HepG2 (cell line): Measurements from ENCODE around the gene TATDN2. TPM values are rescaled to one million over a fixed set of nuclear protein-coding genes. Genes with fewer than 3 reads are reported as not detected.

ENCODE experiments used
- DPF2 ChIP-seq: sonication (generic); formaldehyde crosslinking; IDR thresholded peaks from 2 replicates; pipeline ENCODE4 v1.4.0; 2020; ENCODE audit warnings: mild to moderate bottlenecking, low read depth, missing genetic modification reagents, borderline replicate concordance
- FLYWCH1 ChIP-seq: sonication (generic); formaldehyde crosslinking; IDR thresholded peaks from 2 replicates; pipeline ENCODE4 v1.8.1; 2023; ENCODE audit warnings: mild to moderate bottlenecking, missing genetic modification reagents
- FUBP1 ChIP-seq: sonication (generic); formaldehyde crosslinking; IDR thresholded peaks from 2 replicates; pipeline ENCODE4 v1.5.1; 2020; ENCODE audit warnings: missing genetic modification reagents, mild to moderate bottlenecking, borderline replicate concordance
- GATAD2A ChIP-seq: IDR thresholded peaks from 2 replicates; pipeline ENCODE4 v1.6.1; 2016
- GRHL1 ChIP-seq: sonication (generic); formaldehyde crosslinking; conservative IDR thresholded peaks from 2 replicates; pipeline ENCODE4 v1.8.0; 2022; ENCODE audit warnings: missing genetic modification reagents
- HOXD1 ChIP-seq: sonication (generic); formaldehyde crosslinking; IDR thresholded peaks from 2 replicates; pipeline ENCODE4 v1.5.0; 2020; ENCODE audit warnings: missing genetic modification reagents
- NR2C2 ChIP-seq: sonication (generic); formaldehyde crosslinking; IDR thresholded peaks from 2 replicates; pipeline ENCODE4 v1.4.0; 2020; ENCODE audit warnings: missing genetic modification reagents, mild to moderate bottlenecking, moderate library complexity, borderline replicate concordance
- RELA ChIP-seq: sonication (generic); formaldehyde crosslinking; IDR thresholded peaks from 2 replicates; pipeline ENCODE4 v1.4.0; 2020; ENCODE audit warnings: missing genetic modification reagents
- SIN3A ChIP-seq: IDR thresholded peaks from 2 replicates; pipeline ENCODE4 v1.6.1; 2011; ENCODE audit warnings: low read depth, mild to moderate bottlenecking, control low read depth, low read length, borderline replicate concordance
- ZFP1 ChIP-seq: IDR thresholded peaks from 2 replicates; pipeline ENCODE4 v1.6.1; 2016
- ZNF121 ChIP-seq: sonication (generic); formaldehyde crosslinking; IDR thresholded peaks from 2 replicates; pipeline ENCODE4 v1.5.0; 2020; ENCODE audit warnings: mild to moderate bottlenecking, missing genetic modification reagents
- ZNF205 ChIP-seq: IDR thresholded peaks from 2 replicates; pipeline ENCODE4 v1.6.1; 2018; ENCODE audit warnings: missing biosample characterization, missing genetic modification reagents
- ZNF354B ChIP-seq: sonication (generic); formaldehyde crosslinking; IDR thresholded peaks from 2 replicates; pipeline ENCODE4 v1.8.0; 2022; ENCODE audit warnings: mild to moderate bottlenecking, missing genetic modification reagents
- ZNF777 ChIP-seq: sonication (generic); formaldehyde crosslinking; IDR thresholded peaks from 2 replicates; pipeline ENCODE4 v1.4.0; 2020; ENCODE audit warnings: missing genetic modification reagents
- polyA plus RNA-seq, 8 experiments: library from polyadenylated mRNA; depleted of rRNA in 3 of 8; stranded (reverse) in 7 of 8; unstranded in 1 of 8; fragments of >200 nt; fragmentation: Illumina TruSeq in 4 of 8; extraction: Trizol in 4 of 8; gene quantifications; 2 replicates each; pipeline versions ENCODE4 v1.2.1 to v1.2.3, GENCODE V29; 2011 to 2016; ENCODE audit warnings: low read depth in 4 of 8, missing spikeins in 1 of 8, mixed read lengths in 1 of 8; ENCODE audit not compliant: insufficient read depth in 1 of 8
- total RNA-seq, 5 experiments: library from RNA; depleted of rRNA; stranded (reverse); fragments of >200 nt; fragmentation: Illumina TruSeq; extraction: Trizol; gene quantifications; 2 replicates each; pipeline ENCODE4 v1.2.3, GENCODE V29; 2016; ENCODE audit warnings: low read depth in 1 of 5
- TF ChIP-seq, protein P1 (sequence below): sonication (generic); formaldehyde crosslinking; IDR thresholded peaks from 2 replicates; pipeline ENCODE4 v1.4.0; 2020; ENCODE audit warnings: missing genetic modification reagents, borderline replicate concordance
- TF ChIP-seq, protein P2 (sequence below): sonication (generic); formaldehyde crosslinking; IDR thresholded peaks from 2 replicates; pipeline ENCODE4 v1.5.0; 2020; ENCODE audit warnings: mild to moderate bottlenecking, missing genetic modification reagents, borderline replicate concordance

Gene TATDN2
- total and polyA plus RNA-seq, 2 of the 13 experiments (the other 11 are each of a cell fraction or from before 2014, with no cell fraction given), result 12.1 to 21.9 TPM

- no peak for TF ChIP-seq GRHL1
- TF ChIP-seq, protein P1, sequence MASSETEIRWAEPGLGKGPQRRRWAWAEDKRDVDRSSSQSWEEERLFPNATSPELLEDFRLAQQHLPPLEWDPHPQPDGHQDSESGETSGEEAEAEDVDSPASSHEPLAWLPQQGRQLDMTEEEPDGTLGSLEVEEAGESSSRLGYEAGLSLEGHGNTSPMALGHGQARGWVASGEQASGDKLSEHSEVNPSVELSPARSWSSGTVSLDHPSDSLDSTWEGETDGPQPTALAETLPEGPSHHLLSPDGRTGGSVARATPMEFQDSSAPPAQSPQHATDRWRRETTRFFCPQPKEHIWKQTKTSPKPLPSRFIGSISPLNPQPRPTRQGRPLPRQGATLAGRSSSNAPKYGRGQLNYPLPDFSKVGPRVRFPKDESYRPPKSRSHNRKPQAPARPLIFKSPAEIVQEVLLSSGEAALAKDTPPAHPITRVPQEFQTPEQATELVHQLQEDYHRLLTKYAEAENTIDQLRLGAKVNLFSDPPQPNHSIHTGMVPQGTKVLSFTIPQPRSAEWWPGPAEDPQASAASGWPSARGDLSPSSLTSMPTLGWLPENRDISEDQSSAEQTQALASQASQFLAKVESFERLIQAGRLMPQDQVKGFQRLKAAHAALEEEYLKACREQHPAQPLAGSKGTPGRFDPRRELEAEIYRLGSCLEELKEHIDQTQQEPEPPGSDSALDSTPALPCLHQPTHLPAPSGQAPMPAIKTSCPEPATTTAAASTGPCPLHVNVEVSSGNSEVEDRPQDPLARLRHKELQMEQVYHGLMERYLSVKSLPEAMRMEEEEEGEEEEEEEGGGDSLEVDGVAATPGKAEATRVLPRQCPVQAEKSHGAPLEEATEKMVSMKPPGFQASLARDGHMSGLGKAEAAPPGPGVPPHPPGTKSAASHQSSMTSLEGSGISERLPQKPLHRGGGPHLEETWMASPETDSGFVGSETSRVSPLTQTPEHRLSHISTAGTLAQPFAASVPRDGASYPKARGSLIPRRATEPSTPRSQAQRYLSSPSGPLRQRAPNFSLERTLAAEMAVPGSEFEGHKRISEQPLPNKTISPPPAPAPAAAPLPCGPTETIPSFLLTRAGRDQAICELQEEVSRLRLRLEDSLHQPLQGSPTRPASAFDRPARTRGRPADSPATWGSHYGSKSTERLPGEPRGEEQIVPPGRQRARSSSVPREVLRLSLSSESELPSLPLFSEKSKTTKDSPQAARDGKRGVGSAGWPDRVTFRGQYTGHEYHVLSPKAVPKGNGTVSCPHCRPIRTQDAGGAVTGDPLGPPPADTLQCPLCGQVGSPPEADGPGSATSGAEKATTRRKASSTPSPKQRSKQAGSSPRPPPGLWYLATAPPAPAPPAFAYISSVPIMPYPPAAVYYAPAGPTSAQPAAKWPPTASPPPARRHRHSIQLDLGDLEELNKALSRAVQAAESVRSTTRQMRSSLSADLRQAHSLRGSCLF (CRISPR knock-in tag), result no peak
- no peak for TF ChIP-seq ZFP1 (CRISPR knock-in tag)
- TF ChIP-seq ZNF354B (CRISPR knock-in tag), result no peak
- no peak for TF ChIP-seq SIN3A
- 0 out of 2 replicates have a peak, but pooled peaks have one; percentile 20 for TF ChIP-seq ZNF121
- TF ChIP-seq ZNF205, result no peak
- TF ChIP-seq HOXD1, result no peak
- no peak for TF ChIP-seq DPF2 (CRISPR knock-in tag)
- peak; percentile 76 for TF ChIP-seq GATAD2A (CRISPR knock-in tag)
- TF ChIP-seq NR2C2 (CRISPR knock-in tag), result peak; percentile 60; the same call in 1 of the 2 replicates
- TF ChIP-seq FUBP1 (CRISPR knock-in tag), result no peak
- TF ChIP-seq RELA (CRISPR knock-in tag), result no peak
- no peak for TF ChIP-seq FLYWCH1 (CRISPR knock-in tag)
- TF ChIP-seq, protein P2, sequence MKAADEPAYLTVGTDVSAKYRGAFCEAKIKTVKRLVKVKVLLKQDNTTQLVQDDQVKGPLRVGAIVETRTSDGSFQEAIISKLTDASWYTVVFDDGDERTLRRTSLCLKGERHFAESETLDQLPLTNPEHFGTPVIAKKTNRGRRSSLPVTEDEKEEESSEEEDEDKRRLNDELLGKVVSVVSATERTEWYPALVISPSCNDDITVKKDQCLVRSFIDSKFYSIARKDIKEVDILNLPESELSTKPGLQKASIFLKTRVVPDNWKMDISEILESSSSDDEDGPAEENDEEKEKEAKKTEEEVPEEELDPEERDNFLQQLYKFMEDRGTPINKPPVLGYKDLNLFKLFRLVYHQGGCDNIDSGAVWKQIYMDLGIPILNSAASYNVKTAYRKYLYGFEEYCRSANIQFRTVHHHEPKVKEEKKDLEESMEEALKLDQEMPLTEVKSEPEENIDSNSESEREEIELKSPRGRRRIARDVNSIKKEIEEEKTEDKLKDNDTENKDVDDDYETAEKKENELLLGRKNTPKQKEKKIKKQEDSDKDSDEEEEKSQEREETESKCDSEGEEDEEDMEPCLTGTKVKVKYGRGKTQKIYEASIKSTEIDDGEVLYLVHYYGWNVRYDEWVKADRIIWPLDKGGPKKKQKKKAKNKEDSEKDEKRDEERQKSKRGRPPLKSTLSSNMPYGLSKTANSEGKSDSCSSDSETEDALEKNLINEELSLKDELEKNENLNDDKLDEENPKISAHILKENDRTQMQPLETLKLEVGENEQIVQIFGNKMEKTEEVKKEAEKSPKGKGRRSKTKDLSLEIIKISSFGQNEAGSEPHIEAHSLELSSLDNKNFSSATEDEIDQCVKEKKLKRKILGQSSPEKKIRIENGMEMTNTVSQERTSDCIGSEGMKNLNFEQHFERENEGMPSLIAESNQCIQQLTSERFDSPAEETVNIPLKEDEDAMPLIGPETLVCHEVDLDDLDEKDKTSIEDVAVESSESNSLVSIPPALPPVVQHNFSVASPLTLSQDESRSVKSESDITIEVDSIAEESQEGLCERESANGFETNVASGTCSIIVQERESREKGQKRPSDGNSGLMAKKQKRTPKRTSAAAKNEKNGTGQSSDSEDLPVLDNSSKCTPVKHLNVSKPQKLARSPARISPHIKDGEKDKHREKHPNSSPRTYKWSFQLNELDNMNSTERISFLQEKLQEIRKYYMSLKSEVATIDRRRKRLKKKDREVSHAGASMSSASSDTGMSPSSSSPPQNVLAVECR, result peak; percentile 35; the same call in 1 of the 2 replicates
- no peak for TF ChIP-seq ZNF777 (CRISPR knock-in tag)
Measured at GRCh38 chr3:10223676-10224639, 24.3 kb upstream of the TATDN2 start (continued).
